Activated CD8-positive, alpha-beta memory T cell treated with anti-CD3 and anti-CD28 coated beads, Interleukin-2, amount 10 ng/mL, durations not matched to agents 7 days and 5 days (primary cell): ENCODE data around the gene RECK. TPM values are rescaled to one million over a fixed set of nuclear protein-coding genes. Genes with fewer than 3 reads are reported as not detected.
A peak's percentile ranks its signal among the peaks of the same experiment; 100 is the strongest.

Experiments
- ATAC-seq: fragments of 150-1000 bp; cut with Tn5 transposase; one replicate; pipeline ENCODE4 v1.10.0; 2021; ENCODE audit warnings: moderate library complexity
- CTCF ChIA-PET: fragments of 350-600 bp; sonication (Branson Sonifier 250); formaldehyde crosslinking; loops from one replicate; lab custom pipeline; 2021; ENCODE audit warnings: antibody characterized with exemption; lab: Charles Lee
- DNase-seq: peaks from one replicate; pipeline ENCODE4 v3.0.0-alpha.2; 2020
- H3K27ac Mint-ChIP-seq: one replicate; pipeline ENCODE4 v1.8.0; 2021; ENCODE audit warnings: mild to moderate bottlenecking, mixed read lengths
- H3K27me3 Mint-ChIP-seq: one replicate; pipeline ENCODE4 v1.8.0; 2021; ENCODE audit warnings: mixed read lengths
- H3K36me3 Mint-ChIP-seq: one replicate; pipeline ENCODE4 v1.8.0; 2021; ENCODE audit warnings: mild to moderate bottlenecking, mixed read lengths
- H3K4me1 Mint-ChIP-seq: one replicate; pipeline ENCODE4 v1.8.0; 2021; ENCODE audit warnings: mixed read lengths
- H3K4me3 Mint-ChIP-seq: one replicate; pipeline ENCODE4 v1.8.0; 2021; ENCODE audit warnings: mild to moderate bottlenecking, moderate library complexity, mixed read lengths
- H3K9me3 Mint-ChIP-seq: one replicate; pipeline ENCODE4 v1.8.0; 2022; ENCODE audit warnings: low read depth, mixed read lengths
- total RNA-seq, 2 experiments: library from RNA; stranded (reverse); gene quantifications; one replicate each; pipeline ENCODE4 v1.2.3, GENCODE V29; 2021

RECK gene
- total RNA-seq, 2 experiments from 2014 or later, result 6.1 to 8.1 TPM

- no peaks in the 10 kb centered on the region for H3K4me1 Mint-ChIP-seq
- peaks cover 2% of the 10 kb centered on the region for H3K36me3 Mint-ChIP-seq
- H3K27me3 Mint-ChIP-seq, result no peaks in the 10 kb centered on the region
- CTCF ChIA-PET, result interaction anchor here (1.1 to 2.8 kb wide), 3 partner anchors 15 to 77 kb away, joined by 3 to 15 read pairs (median 3); no protein-coding TSS in a partner anchor
- no peak overlapping the region for H3K4me3 Mint-ChIP-seq
- H3K9me3 Mint-ChIP-seq, result no peaks in the 10 kb centered on the region
- ATAC-seq (no peak), DNase-seq (no peak)
- no peak overlapping the region for H3K27ac Mint-ChIP-seq
These were observed 75.8 kb downstream of the RECK start for GRCh38 chr9:36112516-36112915.

- CTCF ChIA-PET, result interaction anchor here (2.9 to 6.3 kb wide), 2 partner anchors 11 to 13 kb away, joined by 8 to 24 read pairs; no protein-coding TSS in a partner anchor
These were observed 77.3 kb downstream of the RECK start for GRCh38 chr9:36113999-36114398.

GRCh38 chr9:36116593-36116992, 79.9 kb downstream of the RECK start:
- Mint-ChIP-seq H3K4me1 (no peaks in the 10 kb centered on the region), H3K9me3 (no peaks in the 10 kb centered on the region), H3K36me3 (peaks cover 2% of the 10 kb centered on the region), H3K27me3 (no peaks in the 10 kb centered on the region), H3K27ac (no peak overlapping the region), H3K4me3 (no peak overlapping the region)
- DNase-seq (no peak), ATAC-seq (no peak)
- CTCF ChIA-PET, result interaction anchor here (0.7 to 6.3 kb wide), 5 partner anchors 8 to 60 kb away, joined by 3 to 24 read pairs (median 4); no protein-coding TSS in a partner anchor

More at GRCh38 chr9:36113999-36114398, 77.3 kb downstream of the RECK start:
- Mint-ChIP-seq H3K36me3 (peaks cover 2% of the 10 kb centered on the region), H3K27me3 (no peaks in the 10 kb centered on the region), H3K9me3 (no peaks in the 10 kb centered on the region), H3K4me1 (no peaks in the 10 kb centered on the region), H3K27ac (no peak overlapping the region), H3K4me3 (no peak overlapping the region)
- ATAC-seq (no peak), DNase-seq (no peak)

GRCh38 chr9:36118201-36118600, 81.5 kb downstream of the RECK start:
- Mint-ChIP-seq H3K27ac (no peak overlapping the region), H3K27me3 (no peaks in the 10 kb centered on the region), H3K36me3 (peaks cover 2% of the 10 kb centered on the region), H3K4me1 (no peaks in the 10 kb centered on the region), H3K4me3 (no peak overlapping the region), H3K9me3 (no peaks in the 10 kb centered on the region)
- no peak for ATAC-seq
- CTCF ChIA-PET, result interaction anchor here (1.4 to 6.3 kb wide), 4 partner anchors 14 to 47 kb away, joined by 3 to 24 read pairs (median 4); no protein-coding TSS in a partner anchor
- no peak for DNase-seq

GRCh38 chr9:36118706-36119105, 82.0 kb downstream of the RECK start:
- Mint-ChIP-seq H3K9me3 (no peaks in the 10 kb centered on the region), H3K36me3 (peaks cover 2% of the 10 kb centered on the region), H3K27ac (no peak overlapping the region), H3K4me1 (no peaks in the 10 kb centered on the region), H3K4me3 (no peak overlapping the region), H3K27me3 (no peaks in the 10 kb centered on the region)
- no peak for ATAC-seq
- DNase-seq, result no peak
- CTCF ChIA-PET, result interaction anchor here (1.4 to 6.3 kb wide), 3 partner anchors 14 to 48 kb away, joined by 3 to 24 read pairs (median 4); no protein-coding TSS in a partner anchor

- H3K27me3 Mint-ChIP-seq, result no peaks in the 10 kb centered on the region
- no peaks in the 10 kb centered on the region for H3K9me3 Mint-ChIP-seq
- ATAC-seq (no peak), DNase-seq (no peak)
- H3K4me1 Mint-ChIP-seq, result no peaks in the 10 kb centered on the region
- no peak overlapping the region for H3K27ac Mint-ChIP-seq
- CTCF ChIA-PET, result interaction anchor here (1.4 to 6.3 kb wide), 4 partner anchors 15 to 49 kb away, joined by 3 to 24 read pairs (median 9); no protein-coding TSS in a partner anchor
- no peak overlapping the region for H3K4me3 Mint-ChIP-seq
- peaks cover 2% of the 10 kb centered on the region for H3K36me3 Mint-ChIP-seq
These were observed 82.8 kb downstream of the RECK start for GRCh38 chr9:36119476-36119875.

GRCh38 chr9:36120705-36121104, 84.0 kb downstream of the RECK start:
- Mint-ChIP-seq H3K4me3 (no peak overlapping the region), H3K4me1 (peaks cover 4% of the 10 kb centered on the region), H3K9me3 (no peaks in the 10 kb centered on the region), H3K27ac (no peak overlapping the region), H3K36me3 (peaks cover 2% of the 10 kb centered on the region), H3K27me3 (no peaks in the 10 kb centered on the region)
- DNase-seq (no peak), ATAC-seq (no peak)
- CTCF ChIA-PET, result interaction anchor here (2.6 kb wide), 1 partner anchor 18 kb away, joined by 14 read pairs; no protein-coding TSS in a partner anchor

- CTCF ChIA-PET, result interaction anchor here (2.6 kb wide), 1 partner anchor 19 kb away, joined by 14 read pairs; no protein-coding TSS in a partner anchor
These were observed 85.3 kb downstream of the RECK start for GRCh38 chr9:36121971-36122370.

GRCh38 chr9:36123515-36123914, 86.8 kb downstream of the RECK start:
- H3K4me3 Mint-ChIP-seq, result no peak overlapping the region
- no peak for DNase-seq
- CTCF ChIA-PET, result interaction anchor here (1.2 to 2.1 kb wide), 5 partner anchors 13 to 43 kb away, joined by 3 to 11 read pairs (median 5); partner anchors contain the start of gene GLIPR2
- no peak overlapping the region for H3K27ac Mint-ChIP-seq
- peaks cover 2% of the 10 kb centered on the region for H3K36me3 Mint-ChIP-seq
- H3K4me1 Mint-ChIP-seq, result peaks cover 19% of the 10 kb centered on the region
- H3K9me3 Mint-ChIP-seq, result no peaks in the 10 kb centered on the region
- H3K27me3 Mint-ChIP-seq, result no peaks in the 10 kb centered on the region
- ATAC-seq, result no peak

More at GRCh38 chr9:36121971-36122370, 85.3 kb downstream of the RECK start:
- Mint-ChIP-seq H3K27ac (no peak overlapping the region), H3K9me3 (no peaks in the 10 kb centered on the region), H3K27me3 (no peaks in the 10 kb centered on the region), H3K4me3 (no peak overlapping the region), H3K4me1 (peaks cover 4% of the 10 kb centered on the region), H3K36me3 (peaks cover 2% of the 10 kb centered on the region)
- DNase-seq (no peak), ATAC-seq (no peak)

- Mint-ChIP-seq H3K36me3 (peaks cover 2% of the 10 kb centered on the region), H3K27ac (no peak overlapping the region), H3K4me1 (peaks cover 22% of the 10 kb centered on the region), H3K9me3 (no peaks in the 10 kb centered on the region), H3K4me3 (no peak overlapping the region), H3K27me3 (no peaks in the 10 kb centered on the region)
- DNase-seq (no peak), ATAC-seq (no peak)
- CTCF ChIA-PET, result interaction anchor here (1.0 to 2.1 kb wide), 3 partner anchors 9 to 102 kb away, joined by 3 to 11 read pairs (median 4); no protein-coding TSS in a partner anchor
These were observed 88.5 kb downstream of the RECK start for GRCh38 chr9:36125062-36125855.

GRCh38 chr9:36126016-36126730, 89.5 kb downstream of the RECK start:
- H3K4me3 Mint-ChIP-seq, result no peak overlapping the region
- H3K9me3 Mint-ChIP-seq, result no peaks in the 10 kb centered on the region
- H3K27ac Mint-ChIP-seq, result no peak overlapping the region
- peaks cover 22% of the 10 kb centered on the region for H3K4me1 Mint-ChIP-seq
- CTCF ChIA-PET, result interaction anchor here (0.9 kb wide), 1 partner anchor 38 kb away, joined by 3 read pairs; no protein-coding TSS in a partner anchor
- DNase-seq (no peak), ATAC-seq (no peak)
- peaks cover 2% of the 10 kb centered on the region for H3K36me3 Mint-ChIP-seq
- no peaks in the 10 kb centered on the region for H3K27me3 Mint-ChIP-seq

GRCh38 chr9:36127652-36128244, 91.0 kb downstream of the RECK start:
- Mint-ChIP-seq H3K36me3 (no peaks in the 10 kb centered on the region), H3K4me3 (no peak overlapping the region), H3K4me1 (peaks cover 22% of the 10 kb centered on the region), H3K27ac (peak overlapping the region; percentile 53), H3K27me3 (peaks cover 4% of the 10 kb centered on the region), H3K9me3 (no peaks in the 10 kb centered on the region)
- DNase-seq, result no peak
- CTCF ChIA-PET, result interaction anchor here (0.6 to 1.4 kb wide), 4 partner anchors 9 to 25 kb away, joined by 3 to 8 read pairs (median 4); partner anchors contain the start of gene GLIPR2
- ATAC-seq, result peak; percentile 71
